ENCODE results near the gene IL37. TPM values are rescaled to one million over a fixed set of nuclear protein-coding genes. Genes with fewer than 3 reads are reported as not detected.

IL37 gene
- total RNA-seq, 1 experiment from 2014 or later, result not detected

GRCh38 chr2:112889976-112890375 lies 21.0 kb upstream of the IL37 start:
- H3K79me2 ChIP-seq (ENCODE audit: insufficient read depth, low read length), result no peaks in the 10 kb centered on the region
- no peak for TF ChIP-seq CTCF (conservative IDR thresholded peaks at IDR 0.05)
- H4K91ac ChIP-seq (ENCODE audit: insufficient read length, low read depth, low read length), result no peak overlapping the region
- Mint-ChIP-seq H3K4me3 (no peak overlapping the region), H3K9me3 (no peaks in the 10 kb centered on the region; a peak in 1 of 5 replicates), H3K27ac (no peak overlapping the region), H3K4me1 (0 out of 4 replicates have a peak, but pooled peaks cover 0 to 3% of the 10 kb centered on the region in 2 experiments), H3K36me3 (ENCODE audit: insufficient read depth in 1 of 3, low read depth in 3 of 3) (no peaks in the 10 kb centered on the region), H3K27me3 (ENCODE audit: low read depth) (no peaks in the 10 kb centered on the region)
- H3K18ac ChIP-seq (ENCODE audit: insufficient read length, low read depth, low read length), result no peak overlapping the region
- H2BK12ac ChIP-seq (ENCODE audit: insufficient read length, low read depth, low read length), result no peak overlapping the region
- H3K27me3 ChIP-seq (ENCODE audit: insufficient read depth, low read length), result no peaks in the 10 kb centered on the region
- H3K9ac ChIP-seq (ENCODE audit: extremely low read depth, insufficient read length, low read length), result no peak overlapping the region
- no peaks in the 10 kb centered on the region; the same call in none of the 2 replicates for H3K4me1 ChIP-seq (ENCODE audit: insufficient read depth, low read length)
- no peaks in the 10 kb centered on the region for H3K9me3 ChIP-seq (ENCODE audit: control insufficient read depth, low read depth, low read length)
- H2AK5ac ChIP-seq (ENCODE audit: insufficient read length, low read length), result no peak overlapping the region
- no peak for DNase-seq
- no peak overlapping the region for H3K4me2 ChIP-seq (ENCODE audit: insufficient read depth, insufficient read length, low read length)
- H3T11ph ChIP-seq (ENCODE audit: low read length), result no peak overlapping the region
- no CpG with 5 or more reads among the region's 1 CpG for WGBS (ENCODE audit: extremely low coverage, insufficient read length, low lambda C conversion rate)
- no peak overlapping the region for H3K4ac ChIP-seq (ENCODE audit: low read depth, low read length)
- no peak overlapping the region for H3K27ac ChIP-seq (ENCODE audit: insufficient read length, low read depth, low read length)
- H3K23ac ChIP-seq (ENCODE audit: insufficient read length, low read depth, low read length), result no peak overlapping the region
- no peak overlapping the region for H3K14ac ChIP-seq (ENCODE audit: insufficient read depth, low read length)
- no peak overlapping the region for H4K8ac ChIP-seq (replicated peaks; ENCODE audit: insufficient read length, low read depth, low read length)
- no peaks in the 10 kb centered on the region for H3K23me2 ChIP-seq (ENCODE audit: insufficient read length, low read depth, low read length, poor library complexity, severe bottlenecking)
- no peak overlapping the region for H2BK20ac ChIP-seq (ENCODE audit: low read depth, low read length, poor library complexity, severe bottlenecking)
- H2AFZ ChIP-seq (ENCODE audit: low read length), result no peak overlapping the region
- H2BK120ac ChIP-seq (ENCODE audit: low read depth, low read length, poor library complexity, severe bottlenecking), result no peak overlapping the region
- no peak overlapping the region for H4K5ac ChIP-seq (ENCODE audit: insufficient read length, low read depth, low read length)
- H4K20me1 ChIP-seq (ENCODE audit: control insufficient read depth, insufficient read depth, insufficient read length), result no peaks in the 10 kb centered on the region
- H3K56ac ChIP-seq (ENCODE audit: insufficient read length, low read depth, low read length), result no peak overlapping the region
- H3K79me1 ChIP-seq (ENCODE audit: insufficient read depth, low read depth, low read length, poor library complexity, severe bottlenecking), result no peaks in the 10 kb centered on the region
- no peak overlapping the region for H2BK15ac ChIP-seq (ENCODE audit: low read depth, low read length)
- no peak overlapping the region for H2BK5ac ChIP-seq (ENCODE audit: insufficient read length, low read length)

Measured in H9 (cell line).